ENCODE results near the gene RUNX2. TPM values are rescaled to one million over a fixed set of nuclear protein-coding genes. Genes with fewer than 3 reads are reported as not detected.

RUNX2 gene
- total and polyA plus RNA-seq, 9 of the 15 experiments (the other 6 are each of a cell fraction or from before 2014, with no cell fraction given) = 0.29 to 1.00 (median 0.43) TPM

GRCh38 chr6:45432977-45433376 is 104.8 kb downstream of the RUNX2 start (continued):
- no peak for TF ChIP-seq ZNF318 (IDR thresholded peaks at IDR 0.05; ENCODE audit: borderline replicate concordance in 1 of 2, low read depth in 1 of 2)

All from K562 (cell line).